ENCODE data around the gene CAVIN2.

CAVIN2 gene

DNA sequence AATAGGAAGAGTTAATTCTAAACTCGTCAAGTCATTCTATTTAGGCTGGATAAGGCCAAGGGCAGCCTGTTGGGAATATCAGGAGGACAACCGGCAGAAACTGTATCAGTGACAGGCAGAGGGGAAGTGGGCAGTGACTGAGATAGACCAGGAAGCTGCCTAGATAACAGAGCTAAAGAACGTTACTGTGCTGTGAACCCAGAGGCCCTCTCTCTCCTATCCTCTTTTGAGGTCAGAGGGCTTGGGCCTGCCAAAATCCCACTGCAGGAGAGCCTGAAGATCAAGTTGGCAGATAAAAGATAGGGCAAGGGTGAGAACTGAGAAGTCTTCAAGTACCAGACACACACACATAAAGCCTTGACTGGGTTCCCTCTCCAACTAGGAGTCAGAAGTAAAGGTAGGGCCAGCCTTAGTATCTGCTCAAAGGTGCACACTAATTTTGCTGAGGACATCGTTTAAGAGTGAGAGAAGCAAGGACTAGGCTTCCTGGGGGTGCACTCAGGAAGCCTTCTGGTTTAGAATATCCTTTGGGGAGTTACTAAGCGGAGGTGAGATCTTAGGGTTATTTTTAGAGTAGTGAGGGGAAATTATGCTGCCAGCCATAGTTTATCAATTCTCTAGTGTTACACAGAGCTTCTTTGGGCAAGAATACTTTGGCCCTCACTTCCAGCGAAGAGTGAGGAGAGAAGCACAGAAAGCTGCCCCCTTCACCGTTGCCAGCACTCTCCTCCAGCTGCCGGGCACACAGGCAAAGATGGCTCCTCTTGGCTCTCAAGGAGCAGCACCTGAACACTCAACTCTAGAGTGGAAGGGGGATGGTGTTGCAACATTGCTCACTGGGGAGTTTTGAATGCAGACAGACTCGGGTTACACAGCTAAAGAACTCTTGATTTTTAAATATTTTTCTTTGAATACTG, 9.8 kb downstream of the CAVIN2 start:
- Histone ChIP-seq H3K27me3 (ENCODE audit: insufficient read depth, low read length) (no peaks in the 10 kb centered on the region), H3K36me3 (ENCODE audit: control insufficient read depth in 1 of 2, insufficient read depth in 2 of 2, low read length in 2 of 2) (no peaks in the 10 kb centered on the region), H3K4me3 (ENCODE audit: low read depth, low read length) (no peak overlapping the region), H4K8ac (ENCODE audit: low read depth, low read length) (no peak overlapping the region), H2AK5ac (ENCODE audit: low read length) (no peak overlapping the region), H3K9me3 (ENCODE audit: insufficient read depth, low read depth, low read length) (peaks cover 3% of the 10 kb centered on the region), H4K91ac (ENCODE audit: low read depth, low read length) (no peak overlapping the region), H3K4ac (ENCODE audit: low read depth, low read length) (no peak overlapping the region), H3K27ac (ENCODE audit: low read depth, low read length) (no peak overlapping the region), H2AFZ (ENCODE audit: insufficient read depth, low read length, poor library complexity) (no peak overlapping the region), H3K79me2 (ENCODE audit: control insufficient read depth, insufficient read depth, low read length, poor library complexity) (no peaks in the 10 kb centered on the region), H3K18ac (ENCODE audit: low read length) (no peak overlapping the region), H2BK12ac (ENCODE audit: low read length) (no peak overlapping the region), H2BK120ac (ENCODE audit: insufficient read depth, low read length, poor library complexity) (no peak overlapping the region), H3K23ac (ENCODE audit: low read length) (no peak overlapping the region), H3K4me1 (ENCODE audit: control insufficient read depth in 1 of 2, insufficient read depth in 2 of 2, low read length in 2 of 2) (peaks cover 0 to 2% of the 10 kb centered on the region in 2 experiments), H3K14ac (ENCODE audit: low read length) (no peak overlapping the region), H2BK5ac (ENCODE audit: low read depth, low read length, poor library complexity) (no peak overlapping the region), H3K4me2 (ENCODE audit: low read length) (no peak overlapping the region), H4K12ac (ENCODE audit: low read depth, low read length) (no peak overlapping the region), H3K79me1 (ENCODE audit: low read length) (no peaks in the 10 kb centered on the region), H3K9ac (ENCODE audit: low read length) (no peak overlapping the region)
- DNase-seq = no peak
- no CpG with 5 or more reads among the region's 9 CpGs for WGBS (ENCODE audit: extremely low coverage, insufficient coverage, insufficient read length)

DNA sequence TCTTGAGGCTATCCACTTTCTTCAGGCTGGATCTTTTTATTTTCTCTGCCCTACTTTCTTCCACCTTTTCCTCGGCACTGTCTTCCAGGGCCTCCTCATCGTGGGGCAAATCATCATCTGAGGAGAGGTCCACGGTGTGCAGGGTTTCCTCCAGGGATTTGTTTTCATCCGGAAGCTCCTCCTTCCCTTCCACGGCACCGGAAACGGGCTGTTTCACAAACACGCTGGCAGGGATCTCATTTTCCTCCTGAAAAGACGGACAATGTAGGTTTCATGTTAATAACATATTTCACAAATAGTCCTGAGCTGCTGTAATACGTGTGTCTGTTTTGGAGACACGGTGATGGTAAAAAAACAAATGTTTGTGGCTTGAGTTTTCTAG, 10.4 kb downstream of the CAVIN2 start:
- Histone ChIP-seq H3K79me1 (ENCODE audit: low read length) (no peaks in the 10 kb centered on the region), H3K4ac (ENCODE audit: low read depth, low read length) (no peak overlapping the region), H2BK120ac (ENCODE audit: insufficient read depth, low read length, poor library complexity) (no peak overlapping the region), H3K4me1 (ENCODE audit: control insufficient read depth in 1 of 2, insufficient read depth in 2 of 2, low read length in 2 of 2) (peaks cover 0 to 2% of the 10 kb centered on the region in 2 experiments), H4K91ac (ENCODE audit: low read depth, low read length) (no peak overlapping the region), H3K79me2 (ENCODE audit: control insufficient read depth, insufficient read depth, low read length, poor library complexity) (no peaks in the 10 kb centered on the region), H4K12ac (ENCODE audit: low read depth, low read length) (no peak overlapping the region), H2BK5ac (ENCODE audit: low read depth, low read length, poor library complexity) (no peak overlapping the region), H3K18ac (ENCODE audit: low read length) (no peak overlapping the region), H3K9me3 (ENCODE audit: insufficient read depth, low read depth, low read length) (peaks cover 3% of the 10 kb centered on the region), H3K4me2 (ENCODE audit: low read length) (no peak overlapping the region), H2AK5ac (ENCODE audit: low read length) (no peak overlapping the region), H3K4me3 (ENCODE audit: low read depth, low read length) (no peak overlapping the region), H3K14ac (ENCODE audit: low read length) (no peak overlapping the region), H3K23ac (ENCODE audit: low read length) (no peak overlapping the region), H4K8ac (ENCODE audit: low read depth, low read length) (no peak overlapping the region), H3K27ac (ENCODE audit: low read depth, low read length) (no peak overlapping the region), H3K36me3 (ENCODE audit: control insufficient read depth in 1 of 2, insufficient read depth in 2 of 2, low read length in 2 of 2) (no peaks in the 10 kb centered on the region), H2AFZ (ENCODE audit: insufficient read depth, low read length, poor library complexity) (no peak overlapping the region), H3K27me3 (ENCODE audit: insufficient read depth, low read length) (no peaks in the 10 kb centered on the region), H2BK12ac (ENCODE audit: low read length) (no peak overlapping the region), H3K9ac (ENCODE audit: low read length) (no peak overlapping the region)
- no peak for DNase-seq
- no CpG with 5 or more reads among the region's 11 CpGs for WGBS (ENCODE audit: extremely low coverage, insufficient coverage, insufficient read length)

DNA sequence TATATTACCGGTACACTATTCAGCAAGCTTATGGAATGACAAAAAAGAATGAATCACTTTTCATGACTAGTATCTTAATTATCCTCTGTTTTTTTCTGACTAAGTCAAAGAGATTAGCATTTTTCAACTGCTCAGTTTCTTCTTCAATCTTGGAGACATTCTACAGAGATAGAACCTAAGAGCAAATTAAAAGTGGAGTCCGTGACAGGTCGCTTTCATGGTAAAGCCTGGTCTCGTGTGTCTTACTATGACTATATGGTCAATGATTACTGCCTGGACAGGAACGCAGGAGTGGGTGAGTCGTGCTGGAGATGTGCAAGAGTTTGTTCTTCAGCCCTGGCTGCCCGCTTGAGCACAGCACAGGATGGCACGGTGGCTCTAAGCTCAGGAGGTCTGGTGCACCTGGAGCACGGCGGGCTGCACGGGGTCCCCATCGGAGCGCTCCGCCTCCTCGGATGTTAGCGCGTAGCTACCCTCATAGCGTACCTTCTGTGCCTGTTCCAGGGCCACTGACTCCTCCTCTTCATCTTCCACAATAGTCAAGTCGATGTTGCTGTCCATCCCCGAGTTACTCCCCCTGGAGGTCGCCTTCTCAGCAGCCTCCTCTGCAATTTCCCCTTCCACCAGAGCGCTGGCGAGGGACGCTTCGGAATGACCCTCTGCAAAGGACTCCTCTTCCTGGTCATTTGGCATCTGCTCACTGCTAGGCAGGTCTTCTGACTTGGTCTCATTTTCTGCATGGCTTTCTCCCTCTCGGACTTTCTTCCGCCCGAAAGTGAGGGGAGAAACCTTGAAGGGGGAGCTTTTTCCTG, 11.1 kb downstream of the CAVIN2 start:
- Histone ChIP-seq H3K14ac (ENCODE audit: low read length) (no peak overlapping the region), H3K4me2 (ENCODE audit: low read length) (no peak overlapping the region), H3K4me1 (ENCODE audit: control insufficient read depth in 1 of 2, insufficient read depth in 2 of 2, low read length in 2 of 2) (peaks cover 0 to 2% of the 10 kb centered on the region in 2 experiments), H3K4me3 (ENCODE audit: low read depth, low read length) (no peak overlapping the region), H3K4ac (ENCODE audit: low read depth, low read length) (no peak overlapping the region), H2AFZ (ENCODE audit: insufficient read depth, low read length, poor library complexity) (no peak overlapping the region), H3K9ac (ENCODE audit: low read length) (no peak overlapping the region), H2BK5ac (ENCODE audit: low read depth, low read length, poor library complexity) (no peak overlapping the region), H3K27ac (ENCODE audit: low read depth, low read length) (no peak overlapping the region), H3K9me3 (ENCODE audit: insufficient read depth, low read depth, low read length) (peaks cover 3% of the 10 kb centered on the region), H4K12ac (ENCODE audit: low read depth, low read length) (no peak overlapping the region), H2BK12ac (ENCODE audit: low read length) (no peak overlapping the region), H4K91ac (ENCODE audit: low read depth, low read length) (no peak overlapping the region), H4K8ac (ENCODE audit: low read depth, low read length) (no peak overlapping the region), H3K79me2 (ENCODE audit: control insufficient read depth, insufficient read depth, low read length, poor library complexity) (no peaks in the 10 kb centered on the region), H3K36me3 (ENCODE audit: control insufficient read depth in 1 of 2, insufficient read depth in 2 of 2, low read length in 2 of 2) (no peaks in the 10 kb centered on the region), H2AK5ac (ENCODE audit: low read length) (no peak overlapping the region), H2BK120ac (ENCODE audit: insufficient read depth, low read length, poor library complexity) (no peak overlapping the region), H3K23ac (ENCODE audit: low read length) (no peak overlapping the region), H3K27me3 (ENCODE audit: insufficient read depth, low read length) (no peaks in the 10 kb centered on the region), H3K18ac (ENCODE audit: low read length) (no peak overlapping the region), H3K79me1 (ENCODE audit: low read length) (no peaks in the 10 kb centered on the region)
- no CpG with 5 or more reads among the region's 28 CpGs for WGBS (ENCODE audit: extremely low coverage, insufficient coverage, insufficient read length)
- DNase-seq = peak in 1 of 2 donors; percentile 40

DNA sequence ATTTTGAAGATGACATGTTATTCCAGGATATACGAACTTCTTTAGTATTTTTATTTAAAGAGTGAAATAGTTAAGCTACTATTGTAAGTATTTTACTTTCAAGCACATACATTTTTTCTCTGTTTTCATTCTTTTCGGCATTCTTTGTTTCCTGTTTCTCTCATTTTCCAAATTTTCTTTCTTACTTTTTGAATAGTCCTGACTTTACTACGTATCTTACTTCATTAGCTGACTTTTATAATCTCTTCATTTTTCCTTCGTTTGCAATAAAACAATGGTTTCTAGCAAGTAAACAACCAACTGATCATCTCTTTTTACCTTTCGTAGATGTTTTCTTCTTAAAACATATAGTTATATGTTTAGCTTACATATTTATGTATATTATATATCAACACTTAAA, 11.8 kb downstream of the CAVIN2 start:
- no CpG with 5 or more reads among the region's 5 CpGs for WGBS (ENCODE audit: extremely low coverage, insufficient coverage, insufficient read length)
- peaks cover 0 to 2% of the 10 kb centered on the region in 2 experiments for H3K4me1 ChIP-seq (ENCODE audit: control insufficient read depth in 1 of 2, insufficient read depth in 2 of 2, low read length in 2 of 2)
- H2AK5ac ChIP-seq (ENCODE audit: low read length) = no peak overlapping the region
- no peak overlapping the region for H3K4ac ChIP-seq (ENCODE audit: low read depth, low read length)
- H3K23ac ChIP-seq (ENCODE audit: low read length) = no peak overlapping the region
- H4K91ac ChIP-seq (ENCODE audit: low read depth, low read length) = no peak overlapping the region
- no peak overlapping the region for H2BK120ac ChIP-seq (ENCODE audit: insufficient read depth, low read length, poor library complexity)
- H2BK5ac ChIP-seq (ENCODE audit: low read depth, low read length, poor library complexity) = no peak overlapping the region
- H3K36me3 ChIP-seq (ENCODE audit: control insufficient read depth in 1 of 2, insufficient read depth in 2 of 2, low read length in 2 of 2) = no peaks in the 10 kb centered on the region
- no peak overlapping the region for H3K27ac ChIP-seq (ENCODE audit: low read depth, low read length)
- H3K18ac ChIP-seq (ENCODE audit: low read length) = no peak overlapping the region
- no peak overlapping the region for H4K8ac ChIP-seq (ENCODE audit: low read depth, low read length)
- DNase-seq = no peak
- H3K27me3 ChIP-seq (ENCODE audit: insufficient read depth, low read length) = no peaks in the 10 kb centered on the region
- no peak overlapping the region for H3K9ac ChIP-seq (ENCODE audit: low read length)
- H3K79me2 ChIP-seq (ENCODE audit: control insufficient read depth, insufficient read depth, low read length, poor library complexity) = no peaks in the 10 kb centered on the region
- H3K4me3 ChIP-seq (ENCODE audit: low read depth, low read length) = no peak overlapping the region
- no peak overlapping the region for H3K14ac ChIP-seq (ENCODE audit: low read length)
- no peak overlapping the region for H4K12ac ChIP-seq (ENCODE audit: low read depth, low read length)
- H2AFZ ChIP-seq (ENCODE audit: insufficient read depth, low read length, poor library complexity) = no peak overlapping the region
- no peaks in the 10 kb centered on the region for H3K79me1 ChIP-seq (ENCODE audit: low read length)
- peaks cover 3% of the 10 kb centered on the region for H3K9me3 ChIP-seq (ENCODE audit: insufficient read depth, low read depth, low read length)
- H3K4me2 ChIP-seq (ENCODE audit: low read length) = no peak overlapping the region
- no peak overlapping the region for H2BK12ac ChIP-seq (ENCODE audit: low read length)

Measured in trophoblast cell (in vitro differentiated cells and primary cell).